Endothelial cell of umbilical vein (primary cell): ENCODE results near the gene ADGRG2. TPM values are rescaled to one million over a fixed set of nuclear protein-coding genes. Genes with fewer than 3 reads are reported as not detected.

Source experiments
- BruUV-seq: library from RNA; stranded (reverse); fragments of 400-500 nt; replicated peaks from 2 replicates; lab custom pipeline; 2021; lab: Mats Ljungman, UMichigan
- CTCF ChIA-PET: fragments of 300-600, 350-600 bp; sonication (Branson Sonifier 250); formaldehyde crosslinking; loops from one replicate; lab custom pipeline; 2021; ENCODE audit warnings: antibody characterized with exemption, inconsistent platforms; lab: Charles Lee
- POLR2A ChIA-PET: fragments of 300-600, 350-600 bp; sonication (Branson Sonifier 250); formaldehyde crosslinking; loops from one replicate; lab custom pipeline; 2021; ENCODE audit warnings: antibody characterized with exemption, inconsistent platforms; lab: Charles Lee
- DNase-seq: peaks from one replicate; pipeline ENCODE4 v3.0.0-alpha.2; 2011; ENCODE audit warnings: low read depth, low spot score
- FAIRE-seq: peaks from 2 replicates; lab custom pipeline; 2011; peaks lifted over from hg19 to GRCh38; lab: Jason Lieb, UNC
- H2AFZ ChIP-seq: 2 replicates; pipeline ENCODE4 v1.6.0; 2012; ENCODE audit warnings: low read depth, low read length, control low read depth, inconsistent platforms
- H3K27ac ChIP-seq: 2 replicates; pipeline ENCODE4 v1.5.1; 2011; ENCODE audit warnings: low read depth, mild to moderate bottlenecking, control low read depth, low read length, moderate library complexity; ENCODE audit not compliant: insufficient read depth
- H3K27me3 ChIP-seq, 2 experiments: 2 replicates each; pipeline versions ENCODE4 v1.6.0 to v1.6.1; 2011; ENCODE audit warnings: low read length in 2 of 2, mixed read lengths in 1 of 2; ENCODE audit not compliant: control insufficient read depth in 2 of 2, insufficient read depth in 2 of 2
- H3K36me3 ChIP-seq, 2 experiments: 2 replicates in 1 of 2; 3 replicates in 1 of 2; pipeline ENCODE4 v1.5.1; 2011; ENCODE audit warnings: low read length in 2 of 2, mild to moderate bottlenecking in 1 of 2, moderate library complexity in 1 of 2; ENCODE audit not compliant: control insufficient read depth in 2 of 2, insufficient read depth in 2 of 2; ENCODE audit errors: extremely low read depth in 1 of 2
- H3K4me1 ChIP-seq: 3 replicates; pipeline ENCODE4 v1.5.1; 2011; ENCODE audit warnings: mild to moderate bottlenecking, low read length; ENCODE audit not compliant: control insufficient read depth, insufficient read depth; ENCODE audit errors: extremely low read depth
- H3K4me2 ChIP-seq: 2 replicates; pipeline ENCODE4 v1.6.1; 2011; ENCODE audit warnings: low read length, control low read depth, mixed read lengths; ENCODE audit not compliant: insufficient read depth
- H3K4me3 ChIP-seq, 3 experiments: fragments of 200-600 bp in 1 of 3; sonication (generic), shearing (Covaris generic) in 1 of 3; replicated peaks in 1 of 3; 2 replicates each; pipeline ENCODE4 v1.5.1; 2011 to 2016; ENCODE audit warnings: control low read depth in 3 of 3, low read length in 3 of 3, mild to moderate bottlenecking in 2 of 3, inconsistent platforms in 1 of 3, low read depth in 1 of 3, moderate library complexity in 1 of 3; ENCODE audit not compliant: insufficient read depth in 1 of 3
- H3K79me2 ChIP-seq: 2 replicates; pipeline ENCODE4 v1.6.0; 2012; ENCODE audit warnings: low read length, inconsistent platforms; ENCODE audit not compliant: control insufficient read depth, insufficient read depth
- H3K9ac ChIP-seq: replicated peaks from 2 replicates; pipeline ENCODE3; 2011; ENCODE audit warnings: low read length, control low read depth; ENCODE audit not compliant: insufficient read depth; ENCODE audit errors: extremely low read depth
- H3K9me1 ChIP-seq: replicated peaks from 3 replicates; pipeline ENCODE4 v1.6.0; 2011; ENCODE audit warnings: mild to moderate bottlenecking, low read length; ENCODE audit not compliant: control insufficient read depth, insufficient read depth; ENCODE audit errors: extremely low read depth
- H3K9me3 ChIP-seq: replicated peaks from 2 replicates; pipeline ENCODE4 v1.5.1; 2012; ENCODE audit warnings: low read length, inconsistent platforms; ENCODE audit not compliant: control insufficient read depth, insufficient read depth
- H4K20me1 ChIP-seq: replicated peaks from 2 replicates; pipeline ENCODE3; 2011; ENCODE audit warnings: mild to moderate bottlenecking, low read length; ENCODE audit not compliant: control insufficient read depth, insufficient read depth; ENCODE audit errors: extremely low read depth
- FOS ChIP-seq: IDR thresholded peaks from 2 replicates; pipeline ENCODE4 v1.6.1; 2011; ENCODE audit warnings: mild to moderate bottlenecking, low read length, moderate library complexity, borderline replicate concordance; ENCODE audit not compliant: insufficient read depth
- POLR2A ChIP-seq: IDR thresholded peaks from 2 replicates; pipeline ENCODE4 v1.6.1; 2012; ENCODE audit warnings: low read depth, mild to moderate bottlenecking, control low read depth, low read length
- POLR2AphosphoS5 ChIP-seq: IDR thresholded peaks from 2 replicates; pipeline ENCODE4 v1.6.1; 2012; ENCODE audit warnings: low read depth, mild to moderate bottlenecking, control low read depth, low read length, moderate library complexity; ENCODE audit not compliant: insufficient read depth
- dilution Hi-C: fragments of 300-500 bp; cut with MboI; formaldehyde crosslinking; loops from one replicate; pipeline ENCODE4 v1.15.0; 2019; ENCODE audit warnings: low sequenced_read_pairs; ENCODE audit not compliant: extremely low pct_ligation_motif_present
- intact Hi-C: fragments of 100-400 bp; cut with micrococcal nuclease; formaldehyde crosslinking; loops from one replicate; pipeline ENCODE4 v1.10.0; 2022
- polyA plus RNA-seq, 4 experiments: library from polyadenylated mRNA; depleted of rRNA in 3 of 4; stranded (reverse) in 3 of 4; unstranded in 1 of 4; fragments of >200 nt; gene quantifications; 2 replicates each; pipeline versions ENCODE4 v1.2.1 to v1.2.3, GENCODE V29; 2011 to 2012; ENCODE audit warnings: missing spikeins in 1 of 4
- total RNA-seq: library from RNA; stranded (reverse); gene quantifications from 2 replicates; pipeline ENCODE4 v1.2.3, GENCODE V29; 2021
- TF ChIP-seq, protein P1 (sequence below): IDR thresholded peaks from 2 replicates; pipeline ENCODE4 v1.6.1; 2011; ENCODE audit not compliant: insufficient read depth, insufficient read length
- TF ChIP-seq, protein P2 (sequence below), 2 donors: IDR thresholded peaks; 1 replicate in 1 of 2; 2 replicates in 1 of 2; pipeline ENCODE4 v1.5.1; 2011; ENCODE audit warnings: low read length in 2 of 2, mild to moderate bottlenecking in 2 of 2, moderate library complexity in 2 of 2, control low read depth in 1 of 2, inconsistent platforms in 1 of 2, low read depth in 1 of 2; ENCODE audit not compliant: insufficient read depth in 1 of 2; ENCODE audit errors: extremely low read depth in 1 of 2

Gene ADGRG2
- total and polyA plus RNA-seq, 2 donors (not counting 3 experiments of a cell fraction or from before 2014, with no cell fraction given): not detected

DNA sequence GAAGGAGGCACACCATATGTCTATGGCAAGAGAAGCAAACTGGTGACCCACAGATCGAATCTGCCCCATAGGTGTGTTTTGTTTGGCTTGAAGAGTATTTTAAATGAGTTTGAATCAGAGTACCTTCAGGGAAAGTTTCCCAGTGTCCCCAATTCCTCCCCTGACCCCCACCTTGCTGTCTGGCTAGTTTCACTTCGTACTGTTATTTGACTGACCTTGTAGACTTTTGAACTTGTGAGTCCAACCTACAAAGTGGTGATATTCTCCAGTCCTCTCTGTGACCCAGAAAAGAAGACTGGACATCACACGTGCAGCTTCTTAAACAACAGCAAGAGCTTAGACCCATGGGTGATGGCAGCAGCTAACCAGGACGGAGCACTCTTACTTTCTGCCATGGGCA lies 177.8 kb downstream of the ADGRG2 start:
- H3K36me3 ChIP-seq: no peaks in the 10 kb centered on the region
- no peaks in the 10 kb centered on the region for H4K20me1 ChIP-seq
- H3K27me3 ChIP-seq: no peaks in the 10 kb centered on the region
- dilution Hi-C loops (no loop called here), intact Hi-C loops (no loop called here)
- ChIA-PET CTCF (no interaction called here), POLR2A (no interaction called here)
- no peak overlapping the region for H3K27ac ChIP-seq
- FAIRE-seq: no peak
- H3K4me2 ChIP-seq: no peak overlapping the region
- no peaks in the 10 kb centered on the region for H3K4me1 ChIP-seq
- H3K4me3 ChIP-seq: no peak overlapping the region
- H3K9me1 ChIP-seq: no peaks in the 10 kb centered on the region
- no peaks in the 10 kb centered on the region for H3K9me3 ChIP-seq
- DNase-seq: no peak
- no TSS peak for BruUV-seq
- H3K9ac ChIP-seq: no peak overlapping the region
- no peaks in the 10 kb centered on the region for H3K79me2 ChIP-seq
- no peak for TF ChIP-seq FOS
- H2AFZ ChIP-seq: no peak overlapping the region

DNA sequence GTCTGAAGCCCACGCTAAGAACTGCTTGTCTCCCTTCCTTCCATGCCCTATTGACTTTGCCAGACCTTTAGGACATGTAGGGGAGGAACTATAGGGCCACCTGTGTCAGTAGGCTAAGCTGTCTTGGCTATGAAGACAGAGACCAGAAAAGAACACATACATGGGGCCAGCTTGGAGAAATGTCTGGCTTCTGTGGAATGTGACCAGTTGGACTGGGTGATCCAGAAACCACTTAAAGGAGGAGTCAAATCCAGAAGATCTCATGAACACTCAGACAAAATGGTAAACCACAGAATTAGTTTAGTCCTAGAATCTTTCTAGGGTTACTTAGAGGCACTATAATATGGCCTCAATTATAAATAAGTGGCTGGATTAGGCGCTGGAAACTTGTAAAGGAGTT lies 180.4 kb downstream of the ADGRG2 start:
- Histone ChIP-seq H2AFZ (no peak overlapping the region), H3K27me3 (no peaks in the 10 kb centered on the region), H3K9me3 (no peaks in the 10 kb centered on the region), H3K79me2 (no peaks in the 10 kb centered on the region), H4K20me1 (no peaks in the 10 kb centered on the region), H3K4me2 (no peak overlapping the region), H3K9me1 (no peaks in the 10 kb centered on the region), H3K4me3 (no peak overlapping the region), H3K4me1 (no peaks in the 10 kb centered on the region), H3K36me3 (no peaks in the 10 kb centered on the region), H3K9ac (no peak overlapping the region), H3K27ac (no peak overlapping the region)
- CTCF ChIA-PET: interaction anchor here (1.2 kb wide), 1 partner anchor 392 kb away, joined by 4 read pairs; no protein-coding TSS in a partner anchor
- TF ChIP-seq POLR2A: no peak
- TF ChIP-seq POLR2AphosphoS5: no peak
- TF ChIP-seq, protein P1, sequence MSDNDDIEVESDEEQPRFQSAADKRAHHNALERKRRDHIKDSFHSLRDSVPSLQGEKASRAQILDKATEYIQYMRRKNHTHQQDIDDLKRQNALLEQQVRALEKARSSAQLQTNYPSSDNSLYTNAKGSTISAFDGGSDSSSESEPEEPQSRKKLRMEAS: no peak
- TF ChIP-seq, protein P2, sequence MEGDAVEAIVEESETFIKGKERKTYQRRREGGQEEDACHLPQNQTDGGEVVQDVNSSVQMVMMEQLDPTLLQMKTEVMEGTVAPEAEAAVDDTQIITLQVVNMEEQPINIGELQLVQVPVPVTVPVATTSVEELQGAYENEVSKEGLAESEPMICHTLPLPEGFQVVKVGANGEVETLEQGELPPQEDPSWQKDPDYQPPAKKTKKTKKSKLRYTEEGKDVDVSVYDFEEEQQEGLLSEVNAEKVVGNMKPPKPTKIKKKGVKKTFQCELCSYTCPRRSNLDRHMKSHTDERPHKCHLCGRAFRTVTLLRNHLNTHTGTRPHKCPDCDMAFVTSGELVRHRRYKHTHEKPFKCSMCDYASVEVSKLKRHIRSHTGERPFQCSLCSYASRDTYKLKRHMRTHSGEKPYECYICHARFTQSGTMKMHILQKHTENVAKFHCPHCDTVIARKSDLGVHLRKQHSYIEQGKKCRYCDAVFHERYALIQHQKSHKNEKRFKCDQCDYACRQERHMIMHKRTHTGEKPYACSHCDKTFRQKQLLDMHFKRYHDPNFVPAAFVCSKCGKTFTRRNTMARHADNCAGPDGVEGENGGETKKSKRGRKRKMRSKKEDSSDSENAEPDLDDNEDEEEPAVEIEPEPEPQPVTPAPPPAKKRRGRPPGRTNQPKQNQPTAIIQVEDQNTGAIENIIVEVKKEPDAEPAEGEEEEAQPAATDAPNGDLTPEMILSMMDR (IDR thresholded peaks at IDR 0.05; ENCODE audit: extremely low read depth in 1 of 2, insufficient read depth in 1 of 2, low read depth in 1 of 2, low read length in 2 of 2): no peak
- dilution Hi-C loops: no loop called here
- BruUV-seq: no TSS peak
- POLR2A ChIA-PET: no interaction called here
- intact Hi-C loops: no loop called here
- no peak for DNase-seq
- no peak for FAIRE-seq

Other genes with a start within 250 kb of the ADGRG2 start
- 16.7 and 19.9 TPM in 2 replicates for gene PHKA2, start 138.4 kb downstream of the ADGRG2 start, total RNA-seq
- gene PHKA2, start 138.4 kb downstream of the ADGRG2 start, polyA plus RNA-seq: 17.1 and 18.8 TPM in 2 replicates
- 138 and 162 TPM in 2 replicates for gene PDHA1, start 221.5 kb upstream of the ADGRG2 start, total RNA-seq
- 50.5 and 76.8 TPM in 2 replicates for gene PDHA1, start 221.5 kb upstream of the ADGRG2 start, polyA plus RNA-seq